HL-60 (cell line): ENCODE results near the gene E4F1.
A peak's percentile ranks its signal among the peaks of the same experiment; 100 is the strongest.

Experiments
- DNase-seq, 2 experiments: peaks; one replicate each; pipeline ENCODE4 v3.0.0-alpha.2; 2010 to 2020; ENCODE audit warnings: low read depth in 1 of 2, low spot score in 1 of 2
- H3K27ac ChIP-seq: fragments of 250-450 bp; sonication (Bioruptor Pico); replicated peaks from 2 replicates; pipeline ENCODE4 v1.5.1; 2020; ENCODE audit warnings: mild to moderate bottlenecking, moderate library complexity
- H3K27me3 ChIP-seq: fragments of 250-450 bp; sonication (Bioruptor Pico); 2 replicates; pipeline ENCODE4 v1.5.1; 2021; ENCODE audit warnings: mild to moderate bottlenecking, moderate library complexity; ENCODE audit not compliant: insufficient read depth, poor library complexity, severe bottlenecking
- H3K4me3 ChIP-seq: replicated peaks from 2 replicates; pipeline ENCODE4 v1.5.1; 2011; ENCODE audit warnings: mild to moderate bottlenecking, control low read depth, low read length; ENCODE audit not compliant: insufficient read depth
- CTCF ChIP-seq: IDR thresholded peaks from one replicate; pipeline ENCODE4 v1.5.1; 2011; ENCODE audit warnings: low read length, control low read depth, inconsistent platforms; ENCODE audit not compliant: insufficient read depth
- GABPA ChIP-seq: IDR thresholded peaks from 2 replicates; pipeline ENCODE4 v1.6.1; 2012; ENCODE audit warnings: low read depth
- POLR2AphosphoS5 ChIP-seq: IDR thresholded peaks from 2 replicates; pipeline ENCODE4 v1.6.1; 2012; ENCODE audit warnings: low read depth
- REST ChIP-seq: IDR thresholded peaks from 2 replicates; pipeline ENCODE4 v1.6.1; 2012; ENCODE audit warnings: low read depth; ENCODE audit not compliant: insufficient replicate concordance
- SPI1 ChIP-seq: IDR thresholded peaks from 2 replicates; pipeline ENCODE4 v1.6.1; 2012; ENCODE audit warnings: low read depth, mild to moderate bottlenecking, borderline replicate concordance

Gene E4F1

GRCh38 chr16:2278956-2279800 lies 55.8 kb downstream of the E4F1 start:
- no peak overlapping the region for H3K27ac ChIP-seq
- no peaks in the 10 kb centered on the region for H3K27me3 ChIP-seq
- no peak overlapping the region for H3K4me3 ChIP-seq
- DNase-seq, result no peak
- TF ChIP-seq GABPA (no peak), SPI1 (no peak), CTCF (no peak), REST (no peak), POLR2AphosphoS5 (no peak)

GRCh38 chr16:2280461-2280860 lies 57.1 kb downstream of the E4F1 start:
- Histone ChIP-seq H3K4me3 (no peak overlapping the region), H3K27ac (no peak overlapping the region), H3K27me3 (no peaks in the 10 kb centered on the region)
- DNase-seq, result no peak
- TF ChIP-seq SPI1 (no peak), GABPA (no peak)

- no peak overlapping the region for H3K27ac ChIP-seq
- DNase-seq, result no peak
- H3K4me3 ChIP-seq, result no peak overlapping the region
- no peaks in the 10 kb centered on the region for H3K27me3 ChIP-seq
- peak; percentile 86 for TF ChIP-seq REST
- no peak for TF ChIP-seq CTCF
- no peak for TF ChIP-seq GABPA
These were observed 57.7 kb downstream of the E4F1 start for GRCh38 chr16:2280981-2281542.

- no peak overlapping the region for H3K27ac ChIP-seq
- H3K27me3 ChIP-seq, result no peaks in the 10 kb centered on the region
These were observed 58.9 kb downstream of the E4F1 start for GRCh38 chr16:2282262-2282661.

More at GRCh38 chr16:2282262-2282661, 58.9 kb downstream of the E4F1 start:
- no peak overlapping the region for H3K4me3 ChIP-seq
- no peak for TF ChIP-seq REST
- TF ChIP-seq POLR2AphosphoS5, result no peak
- TF ChIP-seq SPI1, result peak; percentile 76; the same call in 1 of the 2 replicates
- TF ChIP-seq GABPA, result no peak
- no peak for TF ChIP-seq CTCF
- DNase-seq, result no peak
